NCI-H2081 (cell line): ENCODE measurements around the gene MAT2A.

Source experiments
- DNase-seq, 2 experiments: peaks; one replicate each; lab custom pipeline; 2025; lab: John Stamatoyannopoulos, UW

The MAT2A gene

GRCh38 chr2:85538507-85539360 is at the start of gene MAT2A:
MAT2A (plus strand) TSS chr2:85539168; CDS start chr2:85539288, 120 bp downstream.
- DNase-seq: peak; percentile 91 to 93

- DNase-seq: no peak
Observed at GRCh38 chr2:85490861-85491755, 47.9 kb upstream of the MAT2A start.

- no peak for DNase-seq
Observed at GRCh38 chr2:85496436-85496835, 42.5 kb upstream of the MAT2A start.

GRCh38 chr2:85497944-85498630 is 40.9 kb upstream of the MAT2A start:
- DNase-seq: no peak

- no peak for DNase-seq
Observed at GRCh38 chr2:85501248-85501647, 37.7 kb upstream of the MAT2A start.

GRCh38 chr2:85502720-85503119 is 36.2 kb upstream of the MAT2A start:
- DNase-seq: no peak

- DNase-seq: no peak
Observed at GRCh38 chr2:85503168-85503850, 35.7 kb upstream of the MAT2A start.

- no peak for DNase-seq
Observed at GRCh38 chr2:85503851-85504777, 34.9 kb upstream of the MAT2A start.

- peak; percentile 71 to 82 for DNase-seq
Observed at GRCh38 chr2:85504778-85505261, 34.1 kb upstream of the MAT2A start.

- no peak for DNase-seq
Observed at GRCh38 chr2:85505551-85506238, 33.3 kb upstream of the MAT2A start.

- no peak for DNase-seq
Observed at GRCh38 chr2:85506768-85507181, 32.2 kb upstream of the MAT2A start.

- DNase-seq: no peak
Observed at GRCh38 chr2:85511008-85511811, 27.8 kb upstream of the MAT2A start.

GRCh38 chr2:85514323-85514722 is 24.6 kb upstream of the MAT2A start:
- no peak for DNase-seq

- no peak for DNase-seq
Observed at GRCh38 chr2:85516653-85517389, 22.1 kb upstream of the MAT2A start.

GRCh38 chr2:85522090-85522647 is 16.8 kb upstream of the MAT2A start:
- no peak for DNase-seq

- DNase-seq: no peak
Observed at GRCh38 chr2:85523062-85523902, 15.7 kb upstream of the MAT2A start.

- DNase-seq: no peak
Observed at GRCh38 chr2:85523903-85524335, 15.0 kb upstream of the MAT2A start.
